ENCODE measurements around the gene TIMP3.

Gene TIMP3

DNA sequence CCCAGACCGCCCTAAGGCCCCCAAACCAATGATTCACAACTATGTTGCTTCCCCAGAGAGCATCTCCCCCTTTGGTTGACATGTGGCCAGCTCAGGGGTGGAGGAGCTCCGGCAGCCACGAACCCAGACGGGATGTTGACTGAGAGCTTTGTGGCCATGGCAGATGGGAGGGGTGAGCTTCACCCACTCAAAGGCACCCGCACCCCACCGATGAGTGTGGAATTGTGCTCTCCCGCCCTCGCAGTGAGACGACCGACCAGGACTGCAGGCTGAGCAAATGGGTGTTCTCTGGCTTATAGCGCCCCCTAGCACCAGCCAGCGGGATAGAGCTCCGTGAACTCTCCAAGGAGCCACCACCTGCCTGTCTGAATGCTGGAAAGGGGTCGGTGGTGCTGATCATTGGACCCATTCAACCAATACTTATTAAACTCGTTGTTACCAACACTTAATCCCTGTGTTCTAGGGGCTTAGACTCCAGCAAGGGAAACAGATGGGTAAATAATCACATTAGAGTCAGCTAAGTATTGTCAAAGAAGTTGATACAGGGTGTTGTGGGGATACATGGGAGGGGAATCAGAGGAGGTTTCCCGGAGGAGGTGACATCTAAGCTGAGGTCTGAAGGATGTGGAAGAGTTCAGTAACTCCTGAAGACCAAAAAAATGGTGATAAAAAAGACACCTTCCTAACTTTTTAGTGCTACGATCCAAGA is 4.5 kb upstream of the TIMP3 start:
- Mint-ChIP-seq H3K9me3 (no peaks in the 10 kb centered on the region), H3K27ac (no peak overlapping the region), H3K4me3 (no peak overlapping the region), H3K27me3 (peaks cover 41% of the 10 kb centered on the region), H3K4me1 (peaks cover 2% of the 10 kb centered on the region), H3K36me3 (no peaks in the 10 kb centered on the region)
- ATAC-seq = peak; percentile 18

DNA sequence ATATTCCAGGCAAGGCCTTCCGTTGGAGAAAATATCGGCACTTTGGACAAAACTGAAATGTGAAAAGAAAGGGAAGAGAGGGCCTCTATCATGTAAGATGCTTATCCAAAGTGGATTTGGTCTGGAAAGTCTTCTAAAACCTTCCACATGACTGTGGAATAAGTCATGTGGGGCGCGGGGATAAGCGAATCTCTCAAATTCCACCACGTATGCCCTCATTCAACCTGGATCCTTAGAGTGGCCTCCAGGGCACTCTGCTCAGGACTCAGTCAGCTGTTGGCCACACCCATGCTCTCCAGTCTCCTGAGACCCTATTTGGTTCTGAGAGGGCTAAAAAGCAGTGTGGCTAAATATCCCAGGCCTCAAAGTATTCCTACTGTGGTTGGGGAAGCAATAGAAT is 2.0 kb upstream of the TIMP3 start:
- H3K36me3 Mint-ChIP-seq = no peaks in the 10 kb centered on the region
- peaks cover 4% of the 10 kb centered on the region for H3K4me1 Mint-ChIP-seq
- H3K9me3 Mint-ChIP-seq = no peaks in the 10 kb centered on the region
- H3K4me3 Mint-ChIP-seq = no peak overlapping the region
- peaks cover 66% of the 10 kb centered on the region for H3K27me3 Mint-ChIP-seq
- H3K27ac Mint-ChIP-seq = no peak overlapping the region
- no peak for ATAC-seq

DNA sequence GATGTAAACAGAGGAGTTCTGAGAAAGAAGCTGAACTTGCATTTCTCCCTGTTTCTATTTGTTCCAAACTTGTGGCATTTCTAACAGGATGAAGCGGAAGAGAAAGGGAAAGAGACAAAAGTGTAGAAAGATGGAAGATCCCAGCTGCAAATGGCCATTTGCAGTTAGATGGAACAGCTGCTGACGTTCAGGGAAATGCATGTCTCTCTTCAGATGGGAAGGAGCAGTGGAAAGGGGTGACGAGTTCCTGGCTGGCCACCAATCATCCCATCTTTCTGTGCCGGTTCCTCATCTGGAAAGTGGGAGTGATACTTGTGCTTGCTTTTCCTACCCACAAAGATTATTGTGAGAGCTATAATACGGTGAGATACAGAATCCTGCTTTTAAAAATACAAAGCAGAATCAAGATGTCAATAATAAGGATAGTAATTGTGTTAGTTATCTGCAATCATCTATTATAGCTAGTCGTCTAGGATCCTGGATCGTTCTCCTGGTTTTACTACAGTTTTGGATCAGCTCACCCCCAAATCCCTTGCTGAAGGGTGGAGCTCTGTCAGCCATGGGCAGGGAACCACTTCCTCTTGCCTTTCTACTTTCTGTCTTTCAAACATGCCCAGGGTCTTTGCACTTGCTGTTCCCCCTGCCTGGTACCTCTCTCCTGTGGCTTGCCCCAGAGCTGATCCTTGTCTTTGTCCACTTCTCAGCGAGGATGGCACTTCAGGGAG is 1.2 kb upstream of the TIMP3 start:
- H3K27me3 Mint-ChIP-seq = peaks cover 67% of the 10 kb centered on the region
- H3K27ac Mint-ChIP-seq = no peak overlapping the region
- no peak for ATAC-seq

DNA sequence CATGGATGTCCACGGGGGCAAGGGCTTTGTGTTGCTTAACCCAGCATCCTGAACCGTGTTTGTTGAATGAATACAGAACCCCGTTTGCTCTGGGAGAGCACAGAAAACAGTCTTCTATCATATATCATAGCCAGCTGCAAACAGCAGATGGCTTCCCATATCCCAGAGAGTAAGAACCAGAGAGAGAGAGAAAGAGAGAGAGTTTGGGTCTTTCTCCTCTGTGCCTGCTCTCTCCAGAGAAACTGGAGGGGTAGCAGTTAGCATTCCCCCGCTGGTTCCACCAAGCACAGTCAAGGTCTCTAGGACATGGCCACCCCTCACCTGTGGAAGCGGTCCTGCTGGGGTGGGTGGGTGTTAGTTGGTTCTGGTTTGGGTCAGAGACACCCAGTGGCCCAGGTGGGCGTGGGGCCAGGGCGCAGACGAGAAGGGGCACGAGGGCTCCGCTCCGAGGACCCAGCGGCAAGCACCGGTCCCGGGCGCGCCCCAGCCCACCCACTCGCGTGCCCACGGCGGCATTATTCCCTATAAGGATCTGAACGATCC is 440 bp upstream of the TIMP3 start:
- Mint-ChIP-seq H3K27ac (no peak overlapping the region), H3K27me3 (peaks cover 63% of the 10 kb centered on the region), H3K36me3 (no peaks in the 10 kb centered on the region), H3K4me1 (peaks cover 4% of the 10 kb centered on the region), H3K9me3 (no peaks in the 10 kb centered on the region), H3K4me3 (no peak overlapping the region)
- ATAC-seq = no peak

More for the DNA sequence above, 1.2 kb upstream of the TIMP3 start:
- Mint-ChIP-seq H3K9me3 (no peaks in the 10 kb centered on the region), H3K36me3 (no peaks in the 10 kb centered on the region), H3K4me1 (peaks cover 4% of the 10 kb centered on the region), H3K4me3 (no peak overlapping the region)

DNA sequence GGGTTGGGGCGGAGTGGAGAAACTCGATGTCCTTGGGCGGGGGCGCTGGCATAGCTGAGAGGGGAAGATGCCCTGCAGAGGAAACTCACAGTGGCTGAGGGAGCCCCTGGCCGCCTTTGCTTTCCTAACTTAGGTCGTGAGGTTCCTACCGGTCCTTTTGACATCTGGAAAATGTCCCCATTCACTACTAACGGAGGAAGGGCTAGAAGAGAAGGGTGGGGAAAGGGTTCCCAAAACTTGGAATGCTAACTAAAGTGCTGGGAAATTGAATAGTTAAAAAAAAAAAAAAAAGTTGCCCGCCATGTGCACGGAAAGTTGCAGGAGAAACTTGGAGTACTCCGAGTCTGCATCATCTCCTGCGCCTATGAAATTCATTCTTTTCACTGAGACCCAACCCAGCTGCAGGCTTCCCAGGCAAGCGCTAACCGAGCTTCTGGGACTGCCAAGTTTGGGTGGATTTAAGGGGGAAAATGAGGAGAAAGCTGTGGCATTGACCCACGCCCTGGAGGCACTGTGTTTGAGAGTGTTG is 796 bp downstream of the TIMP3 start:
- no peak overlapping the region for H3K27ac Mint-ChIP-seq
- no peak for ATAC-seq
- H3K36me3 Mint-ChIP-seq = no peaks in the 10 kb centered on the region
- H3K4me1 Mint-ChIP-seq = peaks cover 4% of the 10 kb centered on the region
- H3K4me3 Mint-ChIP-seq = no peak overlapping the region
- peaks cover 63% of the 10 kb centered on the region for H3K27me3 Mint-ChIP-seq
- no peaks in the 10 kb centered on the region for H3K9me3 Mint-ChIP-seq

DNA sequence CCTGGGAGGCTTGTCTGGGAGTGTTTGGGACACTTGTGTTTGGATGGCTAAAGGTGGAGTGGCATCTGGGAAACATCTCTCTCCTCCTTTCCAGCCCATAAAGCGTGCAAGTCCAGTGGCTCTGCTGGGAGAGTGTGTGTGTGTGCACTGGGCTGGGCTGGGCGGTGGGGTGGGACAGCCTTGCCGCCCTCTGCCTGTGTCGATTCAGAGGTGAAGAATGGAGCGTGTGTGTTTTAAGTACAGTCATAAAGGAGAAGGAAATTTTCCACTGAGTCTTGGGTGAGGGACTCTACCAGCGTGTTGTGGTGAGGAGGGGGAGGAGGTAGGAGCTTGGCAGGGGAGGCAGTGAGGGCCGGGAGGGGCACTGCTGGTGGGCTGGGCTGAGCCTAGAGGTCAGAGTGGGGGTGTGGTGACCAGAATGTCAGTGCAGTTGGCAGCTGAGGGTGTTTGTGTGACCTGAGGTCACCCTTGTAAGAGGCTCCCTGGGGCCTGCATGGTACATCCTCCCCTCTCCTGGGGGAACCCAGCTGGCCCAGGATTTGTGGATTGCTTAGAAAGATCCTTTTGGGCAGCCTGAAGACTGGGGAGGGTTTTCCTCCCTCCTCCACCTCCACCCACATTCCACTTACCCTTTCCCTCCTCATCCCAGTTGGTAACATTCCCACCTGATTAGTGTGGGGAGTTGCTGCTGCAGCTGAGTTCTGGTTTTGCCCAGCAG is 1.7 kb downstream of the TIMP3 start:
- ATAC-seq = no peak
- no peaks in the 10 kb centered on the region for H3K9me3 Mint-ChIP-seq
- H3K27me3 Mint-ChIP-seq = peaks cover 63% of the 10 kb centered on the region

DNA sequence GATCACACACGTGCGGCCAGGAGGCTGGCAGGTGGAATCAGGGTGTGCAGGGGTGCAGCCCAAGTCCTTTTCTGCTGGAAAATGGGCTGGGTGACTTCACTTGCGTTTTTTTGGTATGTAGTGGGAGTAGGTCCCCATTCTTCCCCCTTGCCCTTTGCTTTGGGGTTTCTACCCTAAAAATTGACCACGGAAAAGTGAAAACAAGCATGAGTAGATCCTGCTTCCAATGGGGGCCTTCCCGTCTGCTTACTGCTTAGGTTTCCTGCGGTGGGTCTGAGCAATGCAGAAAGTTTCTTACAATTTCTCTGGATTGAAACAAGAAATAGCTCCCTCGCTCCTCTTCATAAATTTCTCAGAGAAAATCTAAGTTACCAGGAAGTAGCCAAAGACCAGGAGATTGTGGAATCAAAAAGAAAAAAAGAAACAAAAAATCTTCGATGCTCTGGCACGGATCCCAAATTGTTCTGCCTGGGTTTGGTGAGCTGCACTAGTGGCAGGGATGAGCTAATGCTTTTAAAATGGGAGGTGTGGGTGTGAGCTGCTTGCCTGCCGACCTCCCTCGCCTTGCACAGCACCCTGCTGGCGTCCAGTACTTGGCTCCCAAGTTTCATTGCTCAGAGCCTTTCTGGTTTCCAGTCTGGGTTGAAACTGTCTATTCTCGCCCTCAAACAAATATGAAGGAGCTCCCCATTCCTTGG is 2.4 kb downstream of the TIMP3 start:
- Mint-ChIP-seq H3K27me3 (peaks cover 60% of the 10 kb centered on the region), H3K4me3 (no peak overlapping the region), H3K36me3 (no peaks in the 10 kb centered on the region), H3K4me1 (peaks cover 4% of the 10 kb centered on the region), H3K9me3 (no peaks in the 10 kb centered on the region), H3K27ac (no peak overlapping the region)
- no peak for ATAC-seq

More for the DNA sequence above, 1.7 kb downstream of the TIMP3 start:
- peaks cover 4% of the 10 kb centered on the region for H3K4me1 Mint-ChIP-seq
- H3K4me3 Mint-ChIP-seq = no peak overlapping the region
- H3K27ac Mint-ChIP-seq = no peak overlapping the region
- H3K36me3 Mint-ChIP-seq = no peaks in the 10 kb centered on the region

DNA sequence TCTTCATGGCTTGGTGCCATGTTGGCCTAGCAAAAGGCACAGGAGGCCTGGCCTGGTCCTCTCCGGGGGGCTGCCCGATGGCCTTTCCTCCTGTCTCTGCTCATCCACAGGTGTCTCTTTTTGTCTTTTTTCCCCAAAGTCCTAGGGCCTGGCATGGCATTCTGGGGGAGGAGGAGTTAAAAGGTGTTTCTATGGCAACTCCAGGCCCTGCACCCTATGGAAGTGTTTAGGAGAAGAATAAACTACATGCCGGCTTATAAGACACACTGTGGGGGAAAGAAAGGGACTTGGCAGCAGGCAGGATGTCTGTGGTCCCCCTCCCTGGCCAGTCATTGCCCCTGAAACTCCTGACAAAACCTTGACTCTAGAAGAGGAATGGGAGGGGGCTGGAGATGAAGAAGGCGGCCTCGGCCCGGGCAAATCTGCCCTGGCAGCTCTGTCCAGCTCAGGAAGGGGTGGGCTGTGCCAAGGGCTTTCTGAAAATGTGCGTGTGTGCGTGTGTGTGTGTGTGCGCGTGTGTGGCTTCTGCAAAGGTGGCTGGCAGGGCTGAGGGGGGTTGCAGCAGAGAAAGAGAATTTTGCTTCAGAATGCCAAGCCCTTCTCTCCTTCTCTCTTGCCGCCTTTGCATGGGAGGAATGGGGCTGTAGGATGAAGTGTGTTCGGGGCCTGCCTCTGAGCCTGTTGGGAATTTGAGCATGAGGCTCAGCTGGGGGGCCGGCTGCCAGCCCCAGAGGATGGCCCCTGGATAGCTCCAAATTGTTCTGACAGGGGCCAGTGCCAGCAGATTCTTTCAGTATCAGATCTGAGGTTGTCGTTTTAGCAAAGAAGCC is 3.2 kb downstream of the TIMP3 start:
- no peak for ATAC-seq
- Mint-ChIP-seq H3K36me3 (no peaks in the 10 kb centered on the region), H3K27me3 (peaks cover 51% of the 10 kb centered on the region), H3K4me1 (peaks cover 4% of the 10 kb centered on the region), H3K27ac (no peak overlapping the region), H3K9me3 (no peaks in the 10 kb centered on the region), H3K4me3 (no peak overlapping the region)

DNA sequence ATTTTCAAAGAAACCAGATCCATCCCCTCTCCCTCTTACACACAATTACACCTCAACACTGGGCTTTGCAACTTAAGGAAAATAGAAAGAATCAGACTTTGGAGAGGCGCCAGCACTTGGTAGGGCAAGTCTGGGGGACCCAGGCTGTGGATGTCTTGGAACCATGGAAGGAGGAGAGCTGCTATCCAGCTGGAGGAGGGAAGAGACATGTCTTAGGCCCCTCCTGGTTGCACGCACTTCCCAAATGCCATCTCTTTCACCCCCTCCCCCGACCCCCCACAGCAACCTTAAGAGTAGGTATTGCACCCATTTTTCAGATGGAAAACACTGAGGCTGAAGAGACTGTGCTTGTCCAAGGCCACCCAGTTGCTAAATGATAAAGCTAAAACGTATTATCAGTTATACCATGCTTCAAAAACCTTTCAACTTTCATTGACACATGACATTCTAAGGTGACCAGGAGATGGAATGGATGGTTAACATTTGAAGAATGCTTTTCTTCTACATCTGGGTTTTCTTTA is 3.9 kb downstream of the TIMP3 start:
- no peak overlapping the region for H3K27ac Mint-ChIP-seq
- ATAC-seq = no peak
- H3K9me3 Mint-ChIP-seq = no peaks in the 10 kb centered on the region
- H3K36me3 Mint-ChIP-seq = no peaks in the 10 kb centered on the region
- H3K27me3 Mint-ChIP-seq = peaks cover 48% of the 10 kb centered on the region
- H3K4me3 Mint-ChIP-seq = no peak overlapping the region
- peaks cover 4% of the 10 kb centered on the region for H3K4me1 Mint-ChIP-seq

DNA sequence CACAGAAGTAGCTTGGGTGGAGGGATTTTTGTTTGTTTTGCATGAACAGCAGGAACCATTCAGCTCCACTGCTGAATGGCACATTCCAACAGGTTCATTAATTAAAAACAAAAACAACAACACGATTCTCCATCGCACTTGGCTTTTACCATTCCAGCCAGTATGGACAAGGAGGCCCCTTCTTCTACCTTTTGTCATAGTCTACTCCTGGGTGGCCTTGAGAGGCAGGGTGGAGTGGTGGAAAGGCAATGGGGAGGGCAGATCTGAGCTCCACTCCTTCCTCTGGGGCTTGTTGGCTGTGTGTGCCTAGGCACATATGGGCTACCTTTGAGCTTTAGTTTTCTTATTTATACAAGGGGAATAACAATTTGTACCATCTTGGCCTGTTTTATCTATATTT is 4.8 kb downstream of the TIMP3 start:
- no peaks in the 10 kb centered on the region for H3K36me3 Mint-ChIP-seq
- no peak for ATAC-seq
- no peak overlapping the region for H3K27ac Mint-ChIP-seq
- H3K27me3 Mint-ChIP-seq = peaks cover 47% of the 10 kb centered on the region
- H3K9me3 Mint-ChIP-seq = no peaks in the 10 kb centered on the region
- peaks cover 4% of the 10 kb centered on the region for H3K4me1 Mint-ChIP-seq
- no peak overlapping the region for H3K4me3 Mint-ChIP-seq

DNA sequence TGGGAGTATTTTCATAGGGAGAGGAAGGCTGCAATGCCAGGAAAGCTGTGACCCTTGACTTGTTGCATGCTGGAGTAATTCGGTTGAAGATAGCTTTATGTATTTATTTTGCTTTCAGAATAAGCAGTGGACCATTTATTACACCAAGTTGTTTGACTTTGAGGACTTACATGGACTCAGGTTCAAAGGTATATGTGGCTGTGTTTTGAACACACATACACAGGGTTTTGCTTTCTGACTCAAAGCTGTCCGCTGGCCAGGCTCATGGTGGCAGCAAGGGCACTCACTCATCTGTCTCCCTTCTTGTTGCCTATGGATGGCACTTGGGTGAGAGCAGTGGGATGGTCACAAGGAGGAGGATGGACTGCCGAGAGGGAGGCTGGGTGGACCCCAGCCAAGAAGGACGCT is 6.5 kb downstream of the TIMP3 start:
- Mint-ChIP-seq H3K36me3 (no peaks in the 10 kb centered on the region), H3K4me3 (no peak overlapping the region), H3K4me1 (no peaks in the 10 kb centered on the region), H3K9me3 (no peaks in the 10 kb centered on the region), H3K27me3 (peaks cover 34% of the 10 kb centered on the region), H3K27ac (no peak overlapping the region)
- ATAC-seq = no peak

DNA sequence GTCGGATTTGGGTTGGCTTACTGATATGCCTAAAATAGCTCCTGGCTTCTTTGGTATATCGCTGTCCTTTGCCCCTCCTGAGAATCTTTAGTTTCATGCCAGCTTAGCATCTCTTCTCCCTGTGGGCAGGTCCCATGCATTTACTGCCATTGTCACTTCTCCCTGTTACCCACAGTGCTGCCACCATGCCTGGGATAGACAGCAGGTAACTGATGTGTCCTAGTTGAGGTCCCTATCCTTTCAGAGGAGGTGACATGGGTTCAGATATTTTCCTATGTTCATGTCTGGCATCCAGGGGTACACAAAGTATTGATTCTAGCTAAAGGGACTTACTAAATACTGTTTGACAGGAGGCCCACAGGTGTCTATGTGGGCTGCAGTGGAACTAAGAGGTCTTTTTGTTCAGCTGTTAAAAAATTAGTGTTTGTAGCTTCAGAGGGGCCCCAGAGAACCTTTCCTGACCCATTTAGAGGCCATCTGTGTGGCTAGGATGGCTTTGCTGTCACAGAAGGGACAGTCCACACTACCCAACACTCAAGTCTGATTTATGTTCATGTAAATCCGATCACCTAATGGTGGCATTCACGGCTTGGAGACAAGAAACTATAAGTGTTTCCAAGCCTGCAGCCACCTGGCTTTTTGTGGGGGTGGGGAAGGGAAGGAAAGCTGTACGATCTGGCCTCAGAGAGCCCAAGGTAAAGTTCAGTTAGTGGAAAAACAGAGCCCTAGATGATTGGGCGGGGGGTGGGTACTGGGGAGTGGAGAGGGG is 8.5 kb downstream of the TIMP3 start:
- H3K36me3 Mint-ChIP-seq = no peaks in the 10 kb centered on the region
- H3K9me3 Mint-ChIP-seq = no peaks in the 10 kb centered on the region
- H3K27me3 Mint-ChIP-seq = peaks cover 23% of the 10 kb centered on the region
- no peak overlapping the region for H3K27ac Mint-ChIP-seq
- H3K4me3 Mint-ChIP-seq = no peak overlapping the region
- H3K4me1 Mint-ChIP-seq = no peaks in the 10 kb centered on the region
- ATAC-seq = no peak

DNA sequence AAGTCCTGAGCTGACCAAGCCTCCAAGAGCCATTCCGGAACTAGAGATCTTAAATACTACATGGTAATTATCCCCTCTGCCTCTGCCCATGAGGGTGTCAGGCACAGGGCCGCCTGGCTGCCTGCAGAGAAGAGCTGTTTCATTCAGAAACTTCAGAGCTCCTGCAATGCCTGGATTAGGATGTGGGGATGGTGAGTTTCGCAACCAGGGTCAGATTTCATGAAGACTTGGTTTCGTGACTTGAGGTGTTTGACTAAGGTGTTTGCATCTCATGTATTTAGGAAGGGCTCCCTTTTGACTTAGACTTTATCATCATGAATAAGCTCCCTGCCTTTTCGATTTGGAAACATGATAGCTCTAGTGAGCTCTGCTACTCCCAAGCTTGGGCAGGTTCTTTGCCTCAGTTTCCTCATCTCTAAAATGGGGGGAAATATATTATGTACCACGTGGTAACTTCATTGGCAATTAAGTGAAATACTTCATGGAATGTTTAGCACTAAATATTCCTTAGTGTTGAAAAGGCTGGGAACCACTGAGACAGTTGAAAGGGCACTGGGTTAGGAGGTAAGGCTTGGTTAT is 9.1 kb downstream of the TIMP3 start:
- H3K36me3 Mint-ChIP-seq = no peaks in the 10 kb centered on the region
- no peak overlapping the region for H3K27ac Mint-ChIP-seq
- no peak for ATAC-seq
- no peak overlapping the region for H3K4me3 Mint-ChIP-seq
- no peaks in the 10 kb centered on the region for H3K4me1 Mint-ChIP-seq
- peaks cover 20% of the 10 kb centered on the region for H3K27me3 Mint-ChIP-seq
- H3K9me3 Mint-ChIP-seq = no peaks in the 10 kb centered on the region
